HepG2 (cell line): ENCODE results near the gene CLTCL1. TPM values are rescaled to one million over a fixed set of nuclear protein-coding genes. Genes with fewer than 3 reads are reported as not detected.

Experiments used
- ASH2L ChIP-seq: fragments of 300-600, 200-600 bp; sonication (generic); IDR thresholded peaks from 2 replicates; pipeline ENCODE4 v1.7.0; 2017; ENCODE audit warnings: low read depth, mild to moderate bottlenecking, moderate library complexity, mixed read lengths, low read length; ENCODE audit not compliant: insufficient read length
- ATF7 ChIP-seq, 2 experiments: fragments of 450-650 bp in 1 of 2; sonication (generic) in 1 of 2; formaldehyde crosslinking in 1 of 2; IDR thresholded peaks; 2 replicates each; pipeline versions ENCODE4 v1.4.0 to v1.6.1; 2016 to 2020; ENCODE audit warnings: antibody characterized with exemption in 1 of 2, mild to moderate bottlenecking in 1 of 2, missing genetic modification reagents in 1 of 2
- HOXA3 ChIP-seq: sonication (generic); formaldehyde crosslinking; IDR thresholded peaks from 2 replicates; pipeline ENCODE4 v1.5.0; 2020; ENCODE audit warnings: missing genetic modification reagents
- KAT7 ChIP-seq: IDR thresholded peaks from 2 replicates; pipeline ENCODE4 v1.6.1; 2018; ENCODE audit warnings: borderline replicate concordance, missing compliant biosample characterization
- NR2F6 ChIP-seq, 2 experiments: IDR thresholded peaks; 2 replicates each; pipeline ENCODE4 v1.6.1; 2016; ENCODE audit warnings: antibody characterized with exemption in 1 of 2, mild to moderate bottlenecking in 1 of 2
- ONECUT2 ChIP-seq: sonication (generic); formaldehyde crosslinking; IDR thresholded peaks from 2 replicates; pipeline ENCODE4 v1.4.0; 2020; ENCODE audit warnings: missing genetic modification reagents
- ZMYM4 ChIP-seq: sonication (generic); formaldehyde crosslinking; IDR thresholded peaks from 2 replicates; pipeline ENCODE4 v1.8.1; 2023; ENCODE audit warnings: mild to moderate bottlenecking, missing genetic modification reagents
- ZNF280D ChIP-seq: sonication (generic); formaldehyde crosslinking; IDR thresholded peaks from 2 replicates; pipeline ENCODE4 v1.5.1; 2020; ENCODE audit warnings: mild to moderate bottlenecking, missing genetic modification reagents
- polyA plus RNA-seq, 8 experiments: library from polyadenylated mRNA; depleted of rRNA in 3 of 8; stranded (reverse) in 7 of 8; unstranded in 1 of 8; fragments of >200 nt; fragmentation: Illumina TruSeq in 4 of 8; extraction: Trizol in 4 of 8; gene quantifications; 2 replicates each; pipeline versions ENCODE4 v1.2.1 to v1.2.3, GENCODE V29; 2011 to 2016; ENCODE audit warnings: low read depth in 4 of 8, missing spikeins in 1 of 8, mixed read lengths in 1 of 8; ENCODE audit not compliant: insufficient read depth in 1 of 8
- total RNA-seq, 5 experiments: library from RNA; depleted of rRNA; stranded (reverse); fragments of >200 nt; fragmentation: Illumina TruSeq; extraction: Trizol; gene quantifications; 2 replicates each; pipeline ENCODE4 v1.2.3, GENCODE V29; 2016; ENCODE audit warnings: low read depth in 1 of 5
- TF ChIP-seq, protein P1 (sequence below): sonication (generic); formaldehyde crosslinking; IDR thresholded peaks from 2 replicates; pipeline ENCODE4 v1.5.1; 2020; ENCODE audit warnings: mild to moderate bottlenecking, missing genetic modification reagents, borderline replicate concordance
- TF ChIP-seq, protein P2 (sequence below): sonication (generic); formaldehyde crosslinking; IDR thresholded peaks from one replicate; pipeline ENCODE4 v1.5.1; 2020; ENCODE audit warnings: mild to moderate bottlenecking, missing genetic modification reagents; ENCODE audit errors: not compliant biosample characterization

Gene CLTCL1
- total and polyA plus RNA-seq, 2 of the 13 experiments (the other 11 are each of a cell fraction or from before 2014, with no cell fraction given): 8.1 to 10.9 TPM

- TF ChIP-seq, protein P1, sequence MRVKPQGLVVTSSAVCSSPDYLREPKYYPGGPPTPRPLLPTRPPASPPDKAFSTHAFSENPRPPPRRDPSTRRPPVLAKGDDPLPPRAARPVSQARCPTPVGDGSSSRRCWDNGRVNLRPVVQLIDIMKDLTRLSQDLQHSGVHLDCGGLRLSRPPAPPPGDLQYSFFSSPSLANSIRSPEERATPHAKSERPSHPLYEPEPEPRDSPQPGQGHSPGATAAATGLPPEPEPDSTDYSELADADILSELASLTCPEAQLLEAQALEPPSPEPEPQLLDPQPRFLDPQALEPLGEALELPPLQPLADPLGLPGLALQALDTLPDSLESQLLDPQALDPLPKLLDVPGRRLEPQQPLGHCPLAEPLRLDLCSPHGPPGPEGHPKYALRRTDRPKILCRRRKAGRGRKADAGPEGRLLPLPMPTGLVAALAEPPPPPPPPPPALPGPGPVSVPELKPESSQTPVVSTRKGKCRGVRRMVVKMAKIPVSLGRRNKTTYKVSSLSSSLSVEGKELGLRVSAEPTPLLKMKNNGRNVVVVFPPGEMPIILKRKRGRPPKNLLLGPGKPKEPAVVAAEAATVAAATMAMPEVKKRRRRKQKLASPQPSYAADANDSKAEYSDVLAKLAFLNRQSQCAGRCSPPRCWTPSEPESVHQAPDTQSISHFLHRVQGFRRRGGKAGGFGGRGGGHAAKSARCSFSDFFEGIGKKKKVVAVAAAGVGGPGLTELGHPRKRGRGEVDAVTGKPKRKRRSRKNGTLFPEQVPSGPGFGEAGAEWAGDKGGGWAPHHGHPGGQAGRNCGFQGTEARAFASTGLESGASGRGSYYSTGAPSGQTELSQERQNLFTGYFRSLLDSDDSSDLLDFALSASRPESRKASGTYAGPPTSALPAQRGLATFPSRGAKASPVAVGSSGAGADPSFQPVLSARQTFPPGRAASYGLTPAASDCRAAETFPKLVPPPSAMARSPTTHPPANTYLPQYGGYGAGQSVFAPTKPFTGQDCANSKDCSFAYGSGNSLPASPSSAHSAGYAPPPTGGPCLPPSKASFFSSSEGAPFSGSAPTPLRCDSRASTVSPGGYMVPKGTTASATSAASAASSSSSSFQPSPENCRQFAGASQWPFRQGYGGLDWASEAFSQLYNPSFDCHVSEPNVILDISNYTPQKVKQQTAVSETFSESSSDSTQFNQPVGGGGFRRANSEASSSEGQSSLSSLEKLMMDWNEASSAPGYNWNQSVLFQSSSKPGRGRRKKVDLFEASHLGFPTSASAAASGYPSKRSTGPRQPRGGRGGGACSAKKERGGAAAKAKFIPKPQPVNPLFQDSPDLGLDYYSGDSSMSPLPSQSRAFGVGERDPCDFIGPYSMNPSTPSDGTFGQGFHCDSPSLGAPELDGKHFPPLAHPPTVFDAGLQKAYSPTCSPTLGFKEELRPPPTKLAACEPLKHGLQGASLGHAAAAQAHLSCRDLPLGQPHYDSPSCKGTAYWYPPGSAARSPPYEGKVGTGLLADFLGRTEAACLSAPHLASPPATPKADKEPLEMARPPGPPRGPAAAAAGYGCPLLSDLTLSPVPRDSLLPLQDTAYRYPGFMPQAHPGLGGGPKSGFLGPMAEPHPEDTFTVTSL (CRISPR knock-in tag): peak; percentile 38; the same call in 1 of the 2 replicates
- peak; percentile 62 for TF ChIP-seq ASH2L
- TF ChIP-seq ATF7 (IDR thresholded peaks at IDR 0.05): peak; percentile 80
- TF ChIP-seq ATF7 (CRISPR knock-in tag; IDR thresholded peaks at IDR 0.05): peak; percentile 80; the same call in 1 of the 2 replicates
- TF ChIP-seq ONECUT2 (CRISPR knock-in tag): no peak
- TF ChIP-seq ZNF280D (CRISPR knock-in tag): peak; percentile 82; the same call in 1 of the 2 replicates
- no peak for TF ChIP-seq KAT7 (CRISPR knock-in tag)
- 0 out of 2 replicates have a peak, but pooled peaks have one; percentile 30 for TF ChIP-seq ZMYM4
- TF ChIP-seq NR2F6 (IDR thresholded peaks at IDR 0.05): no peak
- peak; percentile 46; the same call in 1 of the 2 replicates for TF ChIP-seq NR2F6 (CRISPR knock-in tag; IDR thresholded peaks at IDR 0.05)
- TF ChIP-seq, protein P2, sequence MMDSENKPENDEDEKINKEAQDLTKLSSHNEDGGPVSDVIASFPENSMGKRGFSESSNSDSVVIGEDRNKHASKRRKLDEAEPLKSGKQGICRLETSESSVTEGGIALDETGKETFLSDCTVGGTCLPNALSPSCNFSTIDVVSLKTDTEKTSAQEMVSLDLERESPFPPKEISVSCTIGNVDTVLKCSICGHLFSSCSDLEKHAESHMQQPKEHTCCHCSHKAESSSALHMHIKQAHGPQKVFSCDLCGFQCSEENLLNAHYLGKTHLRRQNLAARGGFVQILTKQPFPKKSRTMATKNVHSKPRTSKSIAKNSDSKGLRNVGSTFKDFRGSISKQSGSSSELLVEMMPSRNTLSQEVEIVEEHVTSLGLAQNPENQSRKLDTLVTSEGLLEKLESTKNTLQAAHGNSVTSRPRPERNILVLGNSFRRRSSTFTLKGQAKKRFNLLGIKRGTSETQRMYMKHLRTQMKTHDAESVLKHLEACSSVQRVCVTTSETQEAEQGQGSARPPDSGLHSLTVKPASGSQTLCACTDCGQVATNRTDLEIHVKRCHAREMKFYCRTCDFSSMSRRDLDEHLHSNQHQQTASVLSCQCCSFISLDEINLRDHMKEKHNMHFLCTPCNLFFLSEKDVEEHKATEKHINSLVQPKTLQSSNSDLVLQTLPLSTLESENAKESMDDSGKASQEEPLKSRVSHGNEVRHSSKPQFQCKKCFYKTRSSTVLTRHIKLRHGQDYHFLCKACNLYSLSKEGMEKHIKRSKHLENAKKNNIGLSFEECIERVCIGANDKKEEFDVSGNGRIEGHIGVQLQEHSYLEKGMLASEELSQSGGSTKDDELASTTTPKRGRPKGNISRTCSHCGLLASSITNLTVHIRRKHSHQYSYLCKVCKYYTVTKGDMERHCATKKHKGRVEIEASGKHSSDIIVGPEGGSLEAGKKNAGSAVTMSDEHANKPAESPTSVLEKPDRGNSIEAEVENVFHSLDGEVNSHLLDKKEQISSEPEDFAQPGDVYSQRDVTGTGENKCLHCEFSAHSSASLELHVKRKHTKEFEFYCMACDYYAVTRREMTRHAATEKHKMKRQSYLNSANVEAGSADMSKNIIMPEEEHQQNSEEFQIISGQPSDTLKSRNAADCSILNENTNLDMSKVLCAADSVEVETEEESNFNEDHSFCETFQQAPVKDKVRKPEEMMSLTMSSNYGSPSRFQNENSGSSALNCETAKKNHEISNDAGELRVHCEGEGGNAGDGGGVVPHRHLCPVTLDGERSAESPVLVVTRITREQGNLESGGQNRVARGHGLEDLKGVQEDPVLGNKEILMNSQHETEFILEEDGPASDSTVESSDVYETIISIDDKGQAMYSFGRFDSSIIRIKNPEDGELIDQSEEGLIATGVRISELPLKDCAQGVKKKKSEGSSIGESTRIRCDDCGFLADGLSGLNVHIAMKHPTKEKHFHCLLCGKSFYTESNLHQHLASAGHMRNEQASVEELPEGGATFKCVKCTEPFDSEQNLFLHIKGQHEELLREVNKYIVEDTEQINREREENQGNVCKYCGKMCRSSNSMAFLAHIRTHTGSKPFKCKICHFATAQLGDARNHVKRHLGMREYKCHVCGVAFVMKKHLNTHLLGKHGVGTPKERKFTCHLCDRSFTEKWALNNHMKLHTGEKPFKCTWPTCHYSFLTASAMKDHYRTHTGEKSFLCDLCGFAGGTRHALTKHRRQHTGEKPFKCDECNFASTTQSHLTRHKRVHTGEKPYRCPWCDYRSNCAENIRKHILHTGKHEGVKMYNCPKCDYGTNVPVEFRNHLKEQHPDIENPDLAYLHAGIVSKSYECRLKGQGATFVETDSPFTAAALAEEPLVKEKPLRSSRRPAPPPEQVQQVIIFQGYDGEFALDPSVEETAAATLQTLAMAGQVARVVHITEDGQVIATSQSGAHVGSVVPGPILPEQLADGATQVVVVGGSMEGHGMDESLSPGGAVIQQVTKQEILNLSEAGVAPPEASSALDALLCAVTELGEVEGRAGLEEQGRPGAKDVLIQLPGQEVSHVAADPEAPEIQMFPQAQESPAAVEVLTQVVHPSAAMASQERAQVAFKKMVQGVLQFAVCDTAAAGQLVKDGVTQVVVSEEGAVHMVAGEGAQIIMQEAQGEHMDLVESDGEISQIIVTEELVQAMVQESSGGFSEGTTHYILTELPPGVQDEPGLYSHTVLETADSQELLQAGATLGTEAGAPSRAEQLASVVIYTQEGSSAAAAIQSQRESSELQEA (CRISPR knock-in tag): no peak
- peak; percentile 73 for TF ChIP-seq HOXA3 (CRISPR knock-in tag)
Observed at GRCh38 chr22:19271856-19272535, 19.5 kb downstream of the CLTCL1 start (continued).
